Naive thymus-derived CD4-positive, alpha-beta T cell (primary cell): Measurements from ENCODE around the gene TRAPPC8. TPM values are rescaled to one million over a fixed set of nuclear protein-coding genes. Genes with fewer than 3 reads are reported as not detected.

Experiments used
- ATAC-seq: fragments of 150-1000 bp; cut with Tn5 transposase; 2 replicates; pipeline ENCODE4 v1.10.0; 2021; ENCODE audit warnings: mild to moderate bottlenecking, moderate library complexity
- CTCF ChIA-PET: fragments of 350-600 bp; sonication (Branson Sonifier 250); formaldehyde crosslinking; loops from one replicate; lab custom pipeline; 2021; ENCODE audit warnings: antibody characterized with exemption; lab: Charles Lee
- POLR2A ChIA-PET: fragments of 350-600 bp; sonication (Branson Sonifier 250); formaldehyde crosslinking; loops from one replicate; lab custom pipeline; 2021; ENCODE audit warnings: antibody characterized with exemption, inconsistent platforms; lab: Charles Lee
- DNase-seq, 9 donors: peaks; one replicate each; pipeline versions ENCODE4 v3.0.0 to v3.0.0-alpha.2; 2020 to 2022; ENCODE audit warnings: mixed read lengths in 1 of 9
- H3K27ac ChIP-seq: one replicate; pipeline ENCODE4 v1.7.0; 2013; ENCODE audit warnings: mild to moderate bottlenecking, low read depth, low read length, moderate library complexity
- H3K27me3 ChIP-seq, 2 donors: one replicate each; pipeline ENCODE4 v1.7.0; 2013; ENCODE audit warnings: low read length in 2 of 2, mild to moderate bottlenecking in 2 of 2, moderate library complexity in 2 of 2; ENCODE audit not compliant: control insufficient read depth in 2 of 2, insufficient read depth in 2 of 2
- H3K36me3 ChIP-seq, 3 experiments: 1 replicate in 2 of 3; 2 replicates in 1 of 3; pipeline ENCODE4 v1.7.0; 2013; ENCODE audit warnings: low read length in 3 of 3, mild to moderate bottlenecking in 3 of 3, moderate library complexity in 1 of 3; ENCODE audit not compliant: insufficient read depth in 3 of 3, control insufficient read depth in 2 of 3
- H3K4me1 ChIP-seq, 2 donors: one replicate each; pipeline ENCODE4 v1.7.0; 2013; ENCODE audit warnings: low read length in 2 of 2, mild to moderate bottlenecking in 2 of 2, moderate library complexity in 1 of 2; ENCODE audit not compliant: control insufficient read depth in 2 of 2, insufficient read depth in 2 of 2
- H3K4me3 ChIP-seq: 2 replicates; pipeline ENCODE4 v1.7.0; 2013; ENCODE audit warnings: mild to moderate bottlenecking, low read length
- H3K9me3 ChIP-seq, 3 experiments: 1 replicate in 2 of 3; 2 replicates in 1 of 3; pipeline ENCODE4 v1.7.0; 2013; ENCODE audit warnings: low read length in 3 of 3; ENCODE audit not compliant: control insufficient read depth in 2 of 3
- H3K27ac Mint-ChIP-seq, 9 donors: one replicate each; pipeline ENCODE4 v1.8.0; 2020 to 2022; ENCODE audit warnings: mixed read lengths in 9 of 9, mild to moderate bottlenecking in 8 of 9, moderate library complexity in 5 of 9, inconsistent platforms in 2 of 9
- H3K27me3 Mint-ChIP-seq, 5 donors: one replicate each; pipeline ENCODE4 v1.8.0; 2021 to 2022; ENCODE audit warnings: mixed read lengths in 5 of 5, mild to moderate bottlenecking in 1 of 5
- H3K36me3 Mint-ChIP-seq, 5 donors: one replicate each; pipeline ENCODE4 v1.8.0; 2020 to 2022; ENCODE audit warnings: mixed read lengths in 5 of 5, mild to moderate bottlenecking in 3 of 5, inconsistent platforms in 1 of 5
- H3K4me1 Mint-ChIP-seq, 7 donors: one replicate each; pipeline ENCODE4 v1.8.0; 2020 to 2022; ENCODE audit warnings: mixed read lengths in 7 of 7, mild to moderate bottlenecking in 3 of 7, inconsistent platforms in 1 of 7
- H3K4me3 Mint-ChIP-seq, 10 donors: one replicate each; pipeline ENCODE4 v1.8.0; 2020 to 2022; ENCODE audit warnings: mild to moderate bottlenecking in 10 of 10, mixed read lengths in 10 of 10, moderate library complexity in 6 of 10, inconsistent platforms in 2 of 10
- H3K9me3 Mint-ChIP-seq, 11 donors: one replicate each; pipeline ENCODE4 v1.8.0; 2020 to 2022; ENCODE audit warnings: mixed read lengths in 11 of 11, mild to moderate bottlenecking in 4 of 11, inconsistent platforms in 1 of 11, moderate library complexity in 1 of 11
- intact Hi-C, 2 donors: fragments of 100-400 bp; cut with micrococcal nuclease; formaldehyde crosslinking; loops; one replicate each; pipeline ENCODE4 v1.15.1; 2023
- polyA plus RNA-seq, 2 donors: library from polyadenylated mRNA; unstranded; fragments of 300-500 nt; fragmentation: Illumina TruSeq; gene quantifications; one replicate each; pipeline ENCODE4 v1.2.3, GENCODE V29; 2021
- total RNA-seq, 6 experiments: library from RNA in 5 of 6; stranded (reverse) in 5 of 6; gene quantifications; 1 replicate in 5 of 6; 2 replicates in 1 of 6; pipeline ENCODE4 v1.2.3 and lab custom pipeline; 2021 to 2026

The TRAPPC8 gene
- total and polyA plus RNA-seq, 7 experiments from 2014 or later, result 16.4 to 62.7 (median 42.7) TPM

DNA sequence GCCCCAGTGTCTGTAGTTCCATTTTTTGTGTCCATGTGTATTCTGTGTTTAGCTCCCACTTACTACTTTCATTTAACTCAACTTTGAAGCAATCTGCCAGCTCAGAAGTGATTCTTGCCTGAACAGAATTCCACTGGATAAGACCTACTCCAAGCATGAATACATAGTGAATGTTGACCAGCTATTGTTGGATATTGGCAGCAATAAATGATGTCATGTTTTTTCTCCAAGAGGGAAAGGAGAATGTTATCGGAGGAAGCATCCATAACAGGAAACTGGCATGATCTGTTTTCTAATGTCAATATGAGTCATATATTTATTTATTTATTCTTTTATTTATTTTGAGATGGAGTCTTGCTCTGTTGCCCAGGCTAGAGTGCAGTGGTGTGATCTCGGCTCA lies 36.8 kb upstream of the TRAPPC8 start:
- DNase-seq (no peak), ATAC-seq (no peak)
- H3K27me3 Mint-ChIP-seq, result no peaks in the 10 kb centered on the region
- no peak overlapping the region for H3K27ac Mint-ChIP-seq
- H3K4me1 Mint-ChIP-seq, result peaks cover under 1 to 23% (median 18%) of the 10 kb centered on the region in 7 donors
- H3K4me3 Mint-ChIP-seq, result no peak overlapping the region
- Histone ChIP-seq H3K36me3 (no peaks in the 10 kb centered on the region), H3K27ac (no peak overlapping the region), H3K9me3 (peaks cover 0 to 22% (median 0%) of the 10 kb centered on the region in 3 experiments), H3K27me3 (no peaks in the 10 kb centered on the region), H3K4me3 (no peak overlapping the region), H3K4me1 (peaks cover 11 to 20% of the 10 kb centered on the region in 2 donors)
- H3K9me3 Mint-ChIP-seq, result peaks cover 2 to 48% (median 25%) of the 10 kb centered on the region in 11 donors
- ChIA-PET CTCF (interaction anchor here (0.6 kb wide), 1 partner anchor 132 kb away, joined by 3 read pairs; no protein-coding TSS in a partner anchor), POLR2A (no interaction called here)
- intact Hi-C loops, result loop anchor here in 1 of 2 donors (5.0 kb wide), 3 partner anchors 38 to 422 kb away; partner anchors contain the start of gene RNF125
- peaks cover 0 to 6% (median 4%) of the 10 kb centered on the region in 5 donors for H3K36me3 Mint-ChIP-seq

DNA sequence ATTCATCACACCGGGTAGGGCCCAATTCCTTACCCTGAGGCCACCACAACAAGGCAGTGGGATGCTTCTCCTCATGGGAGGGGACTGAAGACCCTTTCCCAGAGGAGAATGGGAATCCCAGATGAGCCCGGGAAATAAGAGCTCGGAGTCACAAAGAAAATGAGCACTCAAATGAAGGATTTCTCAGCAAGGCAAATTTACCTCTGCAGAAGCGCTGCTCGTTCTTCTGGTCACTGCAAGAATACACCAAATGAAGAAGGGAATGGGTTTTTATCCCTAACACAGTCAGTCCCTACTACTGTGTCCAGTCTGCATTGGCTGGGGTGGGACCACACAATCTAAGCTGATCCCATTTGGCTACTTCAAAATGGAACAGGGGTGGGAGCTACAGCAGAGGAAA lies 35.7 kb upstream of the TRAPPC8 start:
- Mint-ChIP-seq H3K4me1 (peaks cover 0 to 12% (median 7%) of the 10 kb centered on the region in 7 donors), H3K27me3 (peaks cover 0 to 2% (median 0%) of the 10 kb centered on the region in 5 donors), H3K36me3 (peaks cover 4 to 14% (median 11%) of the 10 kb centered on the region in 5 donors), H3K4me3 (no peak overlapping the region), H3K9me3 (peaks cover 4 to 59% (median 34%) of the 10 kb centered on the region in 11 donors), H3K27ac (peak overlapping the region in 1 of 9 donors; percentile 51)
- H3K27me3 ChIP-seq, result no peaks in the 10 kb centered on the region
- H3K36me3 ChIP-seq, result no peaks in the 10 kb centered on the region
- POLR2A ChIA-PET, result no interaction called here
- H3K27ac ChIP-seq, result no peak overlapping the region
- H3K9me3 ChIP-seq, result peaks cover 0 to 33% (median 4%) of the 10 kb centered on the region in 3 experiments
- CTCF ChIA-PET, result no interaction called here
- DNase-seq (no peak), ATAC-seq (no peak)
- H3K4me3 ChIP-seq, result no peak overlapping the region
- intact Hi-C loops, result loop anchor here in 1 of 2 donors (5.0 kb wide), 2 partner anchors 236 to 421 kb away; no protein-coding TSS in a partner anchor
- H3K4me1 ChIP-seq, result peaks cover 3 to 9% of the 10 kb centered on the region in 2 donors

DNA sequence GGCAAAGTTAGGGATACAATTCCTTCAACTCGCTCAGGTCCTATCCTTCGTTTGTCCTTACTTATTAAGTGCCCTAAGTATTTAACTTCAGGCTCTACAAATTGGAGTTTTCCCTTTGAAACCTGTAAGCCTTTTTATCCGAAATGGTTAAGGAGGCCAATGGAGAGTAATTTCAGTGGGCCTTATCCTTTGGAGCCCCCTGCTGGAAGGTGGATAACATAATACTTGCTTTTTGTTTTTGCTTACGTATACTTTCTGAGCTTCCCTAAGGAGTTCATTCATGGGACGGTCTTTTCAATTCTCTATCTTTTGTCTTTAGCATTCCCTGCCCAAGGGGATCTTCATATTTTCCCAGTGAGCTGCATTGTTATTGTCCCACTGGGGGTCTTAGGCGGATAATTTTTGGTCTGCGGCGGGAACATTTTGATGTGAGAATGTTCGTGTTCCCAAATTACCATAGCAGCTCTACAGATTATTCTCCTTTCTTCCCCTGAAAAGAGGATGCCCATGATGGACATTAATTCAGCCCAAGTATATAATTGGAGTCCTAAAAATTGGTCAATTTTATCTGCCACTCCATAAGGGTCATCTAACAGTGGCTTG lies 34.4 kb upstream of the TRAPPC8 start:
- ATAC-seq, result peak; percentile 63
- Mint-ChIP-seq H3K9me3 (peaks cover 4 to 66% (median 37%) of the 10 kb centered on the region in 11 donors), H3K4me1 (peaks cover 0 to 2% (median 0%) of the 10 kb centered on the region in 7 donors), H3K4me3 (no peak overlapping the region), H3K36me3 (peaks cover 4 to 14% (median 11%) of the 10 kb centered on the region in 5 donors), H3K27me3 (peaks cover 0 to 2% (median 0%) of the 10 kb centered on the region in 5 donors), H3K27ac (no peak overlapping the region)
- no peaks in the 10 kb centered on the region for H3K4me1 ChIP-seq
- H3K27ac ChIP-seq, result no peak overlapping the region
- intact Hi-C loops, result loop anchor here (1.0 to 5.0 kb wide), 4 partner anchors 34 to 420 kb away; partner anchors contain the start of gene TRAPPC8 (in 1 of the 2)
- POLR2A ChIA-PET, result no interaction called here
- CTCF ChIA-PET, result interaction anchor here (1.5 kb wide), 1 partner anchor 34 kb away, joined by 4 read pairs; the partner anchor contains the start of gene TRAPPC8
- peaks cover 0 to 39% (median 4%) of the 10 kb centered on the region in 3 experiments for H3K9me3 ChIP-seq
- H3K27me3 ChIP-seq, result no peaks in the 10 kb centered on the region
- DNase-seq, result peak in 6 of 9 donors; percentile 12 to 40 (median 29)
- no peaks in the 10 kb centered on the region for H3K36me3 ChIP-seq
- no peak overlapping the region for H3K4me3 ChIP-seq

DNA sequence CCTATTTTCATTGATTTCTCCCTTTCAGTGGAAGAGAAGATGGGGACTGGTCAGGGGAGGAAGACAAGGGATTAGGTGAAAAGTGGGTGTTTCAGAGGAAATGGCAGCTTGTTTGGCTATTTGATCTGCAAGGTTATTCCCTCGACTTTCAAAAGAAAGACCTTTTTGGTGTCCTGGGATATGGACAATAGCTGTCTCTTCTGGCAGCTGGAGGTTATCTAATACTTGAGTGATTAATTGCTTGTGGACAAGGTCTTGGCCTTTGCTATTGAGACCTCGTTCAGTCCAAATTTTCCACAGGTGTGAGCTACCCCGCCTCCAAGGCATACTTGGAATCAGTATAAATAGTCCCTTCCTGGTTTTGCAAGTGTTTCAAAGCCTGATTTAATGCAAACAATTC lies 33.3 kb upstream of the TRAPPC8 start:
- H3K9me3 Mint-ChIP-seq, result peaks cover 4 to 75% (median 41%) of the 10 kb centered on the region in 11 donors
- Histone ChIP-seq H3K4me3 (no peak overlapping the region), H3K27me3 (no peaks in the 10 kb centered on the region), H3K4me1 (no peaks in the 10 kb centered on the region), H3K36me3 (no peaks in the 10 kb centered on the region), H3K27ac (no peak overlapping the region), H3K9me3 (peaks cover 0 to 39% (median 4%) of the 10 kb centered on the region in 3 experiments)
- H3K27ac Mint-ChIP-seq, result no peak overlapping the region
- intact Hi-C loops, result loop anchor here in 1 of 2 donors (5.0 kb wide), 2 partner anchors 234 to 419 kb away; no protein-coding TSS in a partner anchor
- peaks cover 0 to 2% (median 0%) of the 10 kb centered on the region in 5 donors for H3K27me3 Mint-ChIP-seq
- H3K4me3 Mint-ChIP-seq, result no peak overlapping the region
- DNase-seq (no peak), ATAC-seq (no peak)
- ChIA-PET CTCF (interaction anchor here (1.3 to 1.5 kb wide), 2 partner anchors 33 to 43 kb away, joined by 4 read pairs; partner anchors contain the start of genes RNF125 and TRAPPC8), POLR2A (interaction anchor here (0.7 to 0.8 kb wide), 2 partner anchors 9 to 47 kb away, joined by 4 read pairs; no protein-coding TSS in a partner anchor)
- H3K4me1 Mint-ChIP-seq, result peaks cover 0 to 2% (median 0%) of the 10 kb centered on the region in 7 donors
- H3K36me3 Mint-ChIP-seq, result peaks cover 4 to 15% (median 11%) of the 10 kb centered on the region in 5 donors

DNA sequence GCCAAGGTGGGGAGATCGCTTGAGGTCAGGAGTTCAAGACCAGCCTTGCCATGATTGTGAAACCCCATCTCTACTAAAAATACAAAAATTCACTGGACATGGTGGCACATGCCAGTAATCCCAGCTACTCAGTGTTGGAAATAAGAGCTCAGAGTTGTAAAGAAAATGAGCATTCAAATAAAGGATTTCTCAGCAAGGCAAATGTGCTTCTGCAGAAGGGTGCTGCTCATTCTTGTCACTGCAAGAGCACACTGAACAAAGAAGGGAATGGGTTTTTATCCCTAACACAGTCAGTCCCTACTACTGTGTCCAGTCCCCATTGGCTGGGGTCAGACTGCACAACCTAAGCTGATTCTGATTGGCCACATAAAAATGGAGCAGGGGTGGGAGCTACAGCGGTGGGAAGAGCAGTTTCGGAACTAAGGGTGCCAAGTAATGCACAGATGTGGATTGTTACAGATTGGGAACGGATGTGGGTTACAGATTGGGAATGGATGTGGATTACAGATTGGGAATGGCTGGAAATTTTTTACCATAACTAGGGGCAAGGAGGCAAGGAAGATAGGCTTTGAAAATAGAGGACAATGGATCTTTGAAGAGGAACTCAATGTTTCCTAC lies 31.1 kb upstream of the TRAPPC8 start:
- H3K4me3 ChIP-seq, result no peak overlapping the region
- intact Hi-C loops, result no loop called here
- Mint-ChIP-seq H3K9me3 (peaks cover 4 to 68% (median 37%) of the 10 kb centered on the region in 11 donors), H3K36me3 (peaks cover 4 to 15% (median 11%) of the 10 kb centered on the region in 5 donors), H3K4me1 (peaks cover 0 to 2% (median 0%) of the 10 kb centered on the region in 7 donors), H3K27ac (no peak overlapping the region), H3K27me3 (peaks cover 0 to 5% (median 0%) of the 10 kb centered on the region in 5 donors), H3K4me3 (no peak overlapping the region)
- ChIA-PET POLR2A (no interaction called here), CTCF (interaction anchor here (0.7 to 0.8 kb wide), 3 partner anchors 10 to 377 kb away, joined by 3 to 7 read pairs (median 3); no protein-coding TSS in a partner anchor)
- H3K4me1 ChIP-seq, result no peaks in the 10 kb centered on the region
- DNase-seq (no peak), ATAC-seq (no peak)
- H3K9me3 ChIP-seq, result peaks cover 0 to 39% (median 4%) of the 10 kb centered on the region in 3 experiments
- H3K36me3 ChIP-seq, result no peaks in the 10 kb centered on the region
- no peaks in the 10 kb centered on the region for H3K27me3 ChIP-seq
- no peak overlapping the region for H3K27ac ChIP-seq

DNA sequence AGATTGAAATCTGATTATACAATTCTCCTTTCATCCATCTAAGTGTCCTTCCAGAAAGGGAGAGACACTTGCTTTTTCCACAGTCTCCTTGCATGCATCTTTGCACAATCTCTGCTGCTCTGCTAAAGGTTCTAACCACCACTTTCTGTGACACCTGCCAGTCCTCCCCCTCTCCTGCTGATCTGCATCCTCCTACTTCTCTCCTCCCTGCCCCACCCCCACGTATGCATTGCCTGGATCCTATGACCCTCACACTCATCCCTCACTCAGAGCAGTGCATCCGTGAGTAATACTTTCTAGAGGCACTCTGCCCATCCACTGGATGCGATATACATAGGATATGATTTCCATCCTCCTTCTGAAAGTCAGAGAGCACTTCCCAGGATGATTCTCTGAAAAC lies 27.7 kb upstream of the TRAPPC8 start:
- H3K27me3 ChIP-seq, result no peaks in the 10 kb centered on the region
- Mint-ChIP-seq H3K9me3 (peaks cover 4 to 37% (median 23%) of the 10 kb centered on the region in 11 donors), H3K4me3 (no peak overlapping the region), H3K27ac (no peak overlapping the region), H3K27me3 (peaks cover 0 to 5% (median 0%) of the 10 kb centered on the region in 5 donors), H3K4me1 (peaks cover 0 to 2% (median 0%) of the 10 kb centered on the region in 7 donors), H3K36me3 (peaks cover 4 to 14% (median 7%) of the 10 kb centered on the region in 5 donors)
- no peaks in the 10 kb centered on the region for H3K36me3 ChIP-seq
- POLR2A ChIA-PET, result no interaction called here
- CTCF ChIA-PET, result no interaction called here
- H3K4me1 ChIP-seq, result no peaks in the 10 kb centered on the region
- ATAC-seq (no peak), DNase-seq (no peak)
- H3K4me3 ChIP-seq, result no peak overlapping the region
- no peak overlapping the region for H3K27ac ChIP-seq
- intact Hi-C loops, result no loop called here
- peaks cover 0 to 24% (median 4%) of the 10 kb centered on the region in 3 experiments for H3K9me3 ChIP-seq
